ENCODE measurements around the gene TNFSF13B.

DNA sequence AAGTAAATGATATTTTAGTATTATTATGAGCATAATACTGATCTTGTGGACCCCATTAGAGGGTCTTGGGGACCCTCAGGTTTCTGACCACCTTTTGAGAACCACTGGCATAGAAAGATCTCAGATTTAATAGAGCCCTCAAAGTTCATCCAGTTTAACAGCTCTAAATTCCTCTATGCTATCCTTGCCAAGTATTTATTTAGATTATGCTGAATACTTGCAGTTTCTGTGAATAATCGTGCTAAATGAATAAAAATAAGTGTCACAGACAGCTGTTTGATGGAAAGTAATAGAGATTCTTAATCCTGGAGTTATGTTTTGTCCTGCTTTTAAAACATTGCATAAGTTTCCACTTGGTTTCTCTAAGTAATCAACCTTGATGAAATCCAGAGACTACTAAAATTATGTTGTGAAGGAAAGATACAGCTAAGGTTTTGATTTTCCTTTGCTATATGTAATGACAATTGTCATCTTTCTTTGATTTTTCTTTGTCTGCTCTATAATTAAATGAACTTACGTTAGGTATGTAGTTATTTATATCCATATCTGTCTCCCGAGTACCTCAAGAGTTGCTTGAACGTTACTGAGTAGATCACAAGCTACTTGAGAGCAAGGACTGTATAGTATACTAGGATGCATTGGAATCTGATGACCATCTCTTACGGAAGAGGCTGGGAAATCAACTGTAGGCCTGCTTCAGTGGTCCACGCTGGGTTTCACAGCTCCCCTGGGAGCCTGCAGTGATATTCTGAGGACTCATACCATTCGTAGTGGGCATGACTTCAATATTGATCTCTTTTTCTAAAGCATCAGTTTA lies 45.6 kb upstream of the TNFSF13B start:
- TF ChIP-seq, protein P1, sequence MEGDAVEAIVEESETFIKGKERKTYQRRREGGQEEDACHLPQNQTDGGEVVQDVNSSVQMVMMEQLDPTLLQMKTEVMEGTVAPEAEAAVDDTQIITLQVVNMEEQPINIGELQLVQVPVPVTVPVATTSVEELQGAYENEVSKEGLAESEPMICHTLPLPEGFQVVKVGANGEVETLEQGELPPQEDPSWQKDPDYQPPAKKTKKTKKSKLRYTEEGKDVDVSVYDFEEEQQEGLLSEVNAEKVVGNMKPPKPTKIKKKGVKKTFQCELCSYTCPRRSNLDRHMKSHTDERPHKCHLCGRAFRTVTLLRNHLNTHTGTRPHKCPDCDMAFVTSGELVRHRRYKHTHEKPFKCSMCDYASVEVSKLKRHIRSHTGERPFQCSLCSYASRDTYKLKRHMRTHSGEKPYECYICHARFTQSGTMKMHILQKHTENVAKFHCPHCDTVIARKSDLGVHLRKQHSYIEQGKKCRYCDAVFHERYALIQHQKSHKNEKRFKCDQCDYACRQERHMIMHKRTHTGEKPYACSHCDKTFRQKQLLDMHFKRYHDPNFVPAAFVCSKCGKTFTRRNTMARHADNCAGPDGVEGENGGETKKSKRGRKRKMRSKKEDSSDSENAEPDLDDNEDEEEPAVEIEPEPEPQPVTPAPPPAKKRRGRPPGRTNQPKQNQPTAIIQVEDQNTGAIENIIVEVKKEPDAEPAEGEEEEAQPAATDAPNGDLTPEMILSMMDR (IDR thresholded peaks at IDR 0.05; ENCODE audit: poor library complexity, severe bottlenecking) = no peak
- no peak for TF ChIP-seq EP300 (conservative IDR thresholded peaks at IDR 0.05; ENCODE audit: poor library complexity, severe bottlenecking)
- no peak for TF ChIP-seq SMC3 (conservative IDR thresholded peaks at IDR 0.05; ENCODE audit: poor library complexity)
- TF ChIP-seq REST (IDR thresholded peaks at IDR 0.05; ENCODE audit: borderline replicate concordance) = no peak
- TF ChIP-seq POLR2AphosphoS5 (IDR thresholded peaks at IDR 0.05) = no peak
